GM21515 (cell line): ENCODE measurements around the gene ZNF608.

Experiments used
- ATAC-seq: cut with Tn5 transposase; IDR thresholded peaks from one replicate; pipeline ENCODE4 v1.9.1; 2021; ENCODE audit not compliant: unreplicated experiment

Gene ZNF608

GRCh38 chr5:124755041-124755440, 8.6 kb upstream of the ZNF608 start:
- ATAC-seq: no peak

GRCh38 chr5:124754206-124754927, 7.9 kb upstream of the ZNF608 start:
- ATAC-seq: no peak

GRCh38 chr5:124752854-124753720, 6.6 kb upstream of the ZNF608 start:
- no peak for ATAC-seq

GRCh38 chr5:124751031-124751430, 4.6 kb upstream of the ZNF608 start:
- no peak for ATAC-seq

- peak; percentile 84 for ATAC-seq
Measured at GRCh38 chr5:124748687-124749594, 2.5 kb upstream of the ZNF608 start.

- peak; percentile 49 for ATAC-seq
Measured at GRCh38 chr5:124747791-124748686, 1.6 kb upstream of the ZNF608 start.

- ATAC-seq: peak; percentile 35
Measured at GRCh38 chr5:124746916-124747790, 714 bp upstream of the ZNF608 start.

GRCh38 chr5:124745007-124745927, 1.2 kb downstream of the ZNF608 start:
- no peak for ATAC-seq

GRCh38 chr5:124744170-124744971, 2.1 kb downstream of the ZNF608 start:
- ATAC-seq: no peak

GRCh38 chr5:124743602-124744169, 2.8 kb downstream of the ZNF608 start:
- peak; percentile 19 for ATAC-seq

- peak; percentile 29 for ATAC-seq
Measured at GRCh38 chr5:124742983-124743601, 3.3 kb downstream of the ZNF608 start.

- no peak for ATAC-seq
Measured at GRCh38 chr5:124742521-124742920, 3.9 kb downstream of the ZNF608 start.

GRCh38 chr5:124741711-124742496, 4.5 kb downstream of the ZNF608 start:
- ATAC-seq: no peak

GRCh38 chr5:124740991-124741583, 5.4 kb downstream of the ZNF608 start:
- ATAC-seq: no peak

GRCh38 chr5:124740071-124740470, 6.4 kb downstream of the ZNF608 start:
- ATAC-seq: no peak
